Measurements from ENCODE around the gene FTO.
"Not testable (repeated sequence)": the region's sequence is repeated elsewhere in the genome, so short reads cannot be mapped to it uniquely, and the experiment has no call there.

The FTO gene

DNA sequence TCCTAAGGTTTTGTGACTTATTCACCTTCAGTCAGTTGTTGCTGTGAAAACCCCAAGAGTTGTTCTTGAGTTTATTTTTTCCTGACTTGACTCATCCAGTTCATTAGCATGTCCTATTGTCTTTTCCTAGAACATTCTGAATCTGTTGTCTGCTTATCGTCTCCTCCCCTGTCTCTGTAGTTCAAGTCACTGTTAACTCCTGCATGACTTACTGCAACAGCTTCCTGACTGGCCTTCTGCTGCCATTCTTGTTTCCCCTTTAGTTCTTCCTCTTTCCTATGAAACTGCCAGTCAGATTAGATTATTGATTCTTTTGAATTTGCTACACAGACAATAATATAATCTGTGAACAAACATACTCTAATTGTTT, 161.5 kb downstream of the FTO start:
- no peak for DNase-seq (ENCODE audit: low spot score)

DNA sequence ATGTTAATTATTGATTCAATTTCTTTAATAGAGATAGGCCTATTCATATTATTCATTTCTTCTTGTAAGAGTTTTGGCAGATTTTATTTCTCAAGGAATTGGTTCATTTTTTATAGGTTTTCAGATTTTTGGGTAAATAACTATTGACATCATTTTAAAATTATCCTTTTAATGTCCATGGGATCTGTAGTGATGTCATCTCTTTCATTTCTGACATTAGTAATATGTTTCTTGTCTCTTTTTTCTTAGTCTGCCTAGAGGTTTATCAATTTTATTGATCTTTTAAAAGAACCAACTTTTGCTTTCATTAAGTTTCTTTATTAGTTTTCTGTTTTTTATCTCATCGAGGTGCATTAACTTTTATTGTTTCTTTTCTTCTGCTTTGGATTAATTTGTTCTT, 162.6 kb downstream of the FTO start:
- DNase-seq (ENCODE audit: low spot score): no peak

DNA sequence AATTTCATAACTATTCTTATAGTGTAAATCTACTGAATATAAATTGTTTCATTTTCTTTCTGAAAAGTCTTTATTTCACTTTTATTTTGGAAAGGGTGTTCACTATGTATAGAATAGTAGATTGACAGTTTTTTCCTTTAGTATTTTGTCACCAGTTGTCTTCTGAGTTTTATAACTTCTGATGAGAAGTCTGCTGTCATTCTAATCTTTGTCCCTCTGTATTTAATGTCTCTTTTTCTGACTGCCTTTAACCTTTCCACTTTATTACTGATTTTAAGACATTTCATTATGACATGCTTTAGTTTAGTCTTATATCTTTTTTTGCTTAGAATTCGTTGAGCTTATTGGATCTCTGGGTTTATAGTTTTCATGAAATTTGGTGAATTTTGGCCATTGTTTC, 166.9 kb downstream of the FTO start:
- no peak for DNase-seq (ENCODE audit: low spot score)

DNA sequence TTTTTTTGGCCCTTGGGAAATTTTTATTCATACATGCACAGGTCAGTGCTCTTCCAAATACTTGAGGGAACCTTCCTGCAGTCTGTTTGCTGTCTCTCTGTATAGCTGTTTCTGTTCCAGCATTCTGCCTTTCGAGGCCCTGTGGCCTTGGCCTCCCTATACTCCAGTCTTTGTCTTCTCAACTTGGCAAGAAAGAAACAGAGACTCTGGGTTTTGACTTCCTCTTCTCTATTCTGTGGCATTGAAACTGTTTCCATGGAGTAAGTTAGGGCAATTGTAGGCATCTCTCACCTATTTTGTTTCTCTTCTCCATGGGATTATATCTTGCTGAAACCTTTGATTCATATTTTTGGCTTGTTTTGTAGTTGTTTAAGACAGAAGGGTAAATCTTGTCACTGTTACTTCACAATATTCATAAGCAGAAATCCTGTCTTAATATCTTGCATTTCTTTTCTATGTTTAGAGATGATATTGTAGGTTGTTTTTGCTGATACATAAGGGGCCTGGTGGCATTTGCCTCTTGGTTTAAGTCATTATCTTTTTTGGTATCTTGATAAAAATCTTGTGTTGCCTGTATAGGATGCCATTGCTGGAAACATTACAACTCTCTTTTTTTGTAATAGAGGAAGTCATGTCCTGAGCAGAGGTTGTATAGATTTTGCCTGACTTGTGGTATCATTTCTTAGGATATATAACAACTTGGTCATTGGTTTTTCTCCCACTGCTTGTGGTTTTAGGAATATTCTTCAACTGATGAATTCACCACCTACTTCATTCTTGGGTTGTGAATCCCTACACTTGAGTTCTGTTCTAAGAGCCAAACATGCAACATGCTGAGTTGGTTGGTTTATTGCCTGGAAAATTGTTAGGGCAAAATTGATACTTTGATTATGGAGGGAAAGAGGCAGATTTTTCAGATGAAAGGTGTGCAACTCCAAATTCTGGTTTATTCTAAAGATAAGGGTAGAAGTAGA, 168.6 kb downstream of the FTO start:
- DNase-seq (ENCODE audit: low spot score): no peak

DNA sequence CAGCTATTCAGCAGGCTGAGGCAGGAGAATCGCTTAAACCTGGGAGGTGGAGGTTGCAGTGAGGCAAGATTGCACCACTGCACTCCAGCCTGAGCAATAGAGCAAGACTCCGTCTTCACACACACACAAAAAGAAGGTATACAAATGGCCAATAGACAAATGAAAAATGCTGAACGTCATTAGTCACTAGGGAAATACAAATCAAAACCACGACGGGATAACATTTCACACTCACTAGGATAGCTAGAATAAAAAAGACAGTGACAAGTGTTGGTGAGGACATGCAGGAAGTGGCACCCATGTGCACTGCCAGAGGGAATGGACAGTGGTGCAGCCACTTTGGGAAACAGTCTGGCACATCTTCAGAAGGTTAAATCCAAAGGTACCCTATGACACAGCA, 172.9 kb downstream of the FTO start:
- no peak for DNase-seq (ENCODE audit: low spot score)

DNA sequence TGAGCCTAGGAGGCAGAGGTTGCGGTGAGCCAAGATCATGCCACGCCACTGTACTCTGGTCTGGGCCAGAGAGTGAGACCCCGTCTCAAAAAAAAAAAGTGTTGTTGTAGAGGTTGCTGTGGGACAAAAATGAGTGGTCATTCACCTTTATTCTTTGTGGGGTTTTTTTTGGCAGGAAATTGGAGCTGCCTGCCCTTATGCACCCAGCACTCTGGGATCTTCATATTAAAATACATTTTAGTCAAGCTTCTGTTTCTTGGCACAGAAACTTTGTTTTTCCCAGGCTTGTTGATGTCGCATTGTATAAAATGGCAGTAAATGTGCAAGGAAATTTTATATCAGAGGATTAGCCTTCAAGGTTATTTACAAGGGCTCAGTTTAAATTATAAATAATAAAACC, 174.3 kb downstream of the FTO start:
- DNase-seq (ENCODE audit: low spot score): no peak

DNA sequence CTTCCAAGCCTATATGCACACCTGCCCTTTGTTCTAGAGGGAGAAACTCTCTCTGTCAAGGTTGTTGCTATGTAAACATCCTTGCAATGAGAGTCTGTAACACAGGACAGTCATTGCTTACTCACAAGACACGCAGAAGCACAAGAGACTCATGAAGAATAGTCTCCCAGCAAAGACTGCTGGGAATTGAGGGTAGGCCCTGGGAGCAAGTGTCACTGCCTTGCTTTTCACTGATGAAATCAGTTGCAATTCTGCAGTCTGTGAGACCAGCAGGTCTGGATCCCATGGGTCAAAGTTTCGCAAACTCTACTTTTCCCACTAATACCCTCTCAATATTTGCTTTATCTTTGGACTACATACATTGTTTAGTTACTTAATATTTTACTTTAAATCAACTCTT, 177.4 kb downstream of the FTO start:
- DNase-seq (ENCODE audit: low spot score): peak; percentile 23

DNA sequence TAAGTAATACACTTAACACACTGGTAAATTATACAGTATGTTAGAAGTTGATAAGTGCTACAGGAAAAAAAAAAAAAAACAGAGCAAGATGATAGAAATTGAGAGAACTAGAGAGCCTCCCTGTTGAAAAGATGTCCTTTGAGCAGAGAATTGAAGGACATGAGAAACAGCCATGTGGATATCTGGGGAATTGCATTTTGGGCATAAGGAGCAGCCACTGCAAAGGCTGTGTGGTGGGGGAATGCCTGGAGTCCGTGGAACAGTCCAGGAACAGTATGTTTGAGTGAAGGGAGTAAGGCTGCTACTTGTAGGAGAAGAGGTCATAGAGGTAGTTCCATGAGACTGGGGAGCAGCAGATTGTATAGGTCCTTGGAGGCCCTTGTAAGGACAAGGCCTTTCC, 178.4 kb downstream of the FTO start:
- DNase-seq (ENCODE audit: low spot score): no peak

DNA sequence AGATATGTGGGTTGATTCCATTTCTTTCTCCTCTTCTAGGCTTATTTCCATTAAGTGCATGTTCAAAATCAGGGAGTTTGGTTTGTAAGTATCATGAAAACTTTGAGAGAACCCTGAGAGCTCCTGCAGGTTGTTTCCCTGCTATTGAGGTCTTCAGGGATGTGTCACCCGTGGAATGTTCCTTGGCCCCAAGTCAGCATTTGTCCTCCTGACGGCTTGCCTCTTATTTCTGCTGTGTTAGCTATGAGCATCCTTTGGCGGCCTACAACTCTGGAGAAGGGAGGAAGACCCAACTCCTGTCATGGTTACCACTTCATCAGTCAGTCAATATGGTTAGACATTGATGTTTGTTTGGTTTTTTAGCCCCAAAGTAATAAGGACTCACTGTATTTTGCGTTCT, 180.8 kb downstream of the FTO start:
- no peak for DNase-seq (ENCODE audit: low spot score)

DNA sequence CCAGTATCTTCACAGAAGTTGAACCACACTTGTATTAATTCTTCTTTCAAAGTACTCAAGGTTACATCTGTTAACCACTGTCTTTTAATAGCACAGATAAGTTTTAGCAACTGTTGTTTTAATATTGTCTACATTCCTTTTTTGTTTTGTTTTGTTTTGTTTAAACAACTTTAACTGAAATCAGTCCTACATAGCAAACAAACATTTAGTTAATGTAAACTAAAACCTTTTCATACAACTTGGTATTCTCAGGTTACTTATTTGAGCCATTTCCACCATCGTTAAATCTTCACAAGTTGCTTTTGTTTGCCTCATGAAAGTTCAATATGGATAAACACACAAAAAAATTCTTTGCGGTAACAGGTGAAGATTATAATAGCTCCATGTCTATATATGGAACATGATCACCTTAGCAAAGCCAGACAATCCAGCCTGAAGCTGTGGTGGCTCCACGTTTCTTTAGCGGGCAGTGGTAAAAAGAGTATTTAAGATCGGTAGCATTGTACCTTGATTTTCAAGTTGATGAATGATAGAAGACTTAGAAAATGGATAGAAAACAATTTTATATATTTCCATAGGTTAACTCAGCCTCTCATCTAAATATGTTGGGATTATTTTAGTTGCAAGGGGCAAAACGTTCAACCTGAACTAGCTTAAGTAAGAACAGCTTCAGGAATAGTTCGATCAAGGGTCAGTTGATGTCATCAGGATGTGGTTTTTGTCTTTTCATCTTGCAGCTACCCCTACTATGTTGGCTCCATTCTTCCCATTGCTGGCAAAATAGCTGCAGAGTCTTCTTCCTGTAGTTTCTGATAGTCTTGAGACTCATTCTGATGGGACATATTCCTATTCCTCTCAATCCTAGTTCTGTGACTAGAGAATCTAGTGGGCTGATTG, 182.8 kb downstream of the FTO start:
- DNase-seq (ENCODE audit: low spot score): no peak

DNA sequence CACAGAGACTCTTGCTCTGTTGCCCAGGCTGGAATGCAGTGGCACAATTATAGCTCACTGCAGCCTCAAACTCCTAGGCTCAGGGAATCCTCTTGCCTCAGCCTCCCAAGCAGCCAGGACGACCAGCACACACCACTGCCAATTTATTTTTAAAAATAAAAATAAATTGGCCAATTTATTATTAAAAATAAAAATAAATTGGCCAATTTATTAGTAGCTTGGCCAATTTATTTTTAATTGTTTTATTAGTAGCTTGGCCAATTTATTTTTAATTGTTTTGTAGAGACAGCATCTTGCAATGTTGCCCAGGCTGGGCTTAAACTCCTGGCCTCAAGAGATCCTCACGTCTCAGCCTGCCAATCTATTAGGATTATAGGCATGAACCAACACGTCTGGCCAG, 184.3 kb downstream of the FTO start:
- no peak for DNase-seq (ENCODE audit: low spot score)

DNA sequence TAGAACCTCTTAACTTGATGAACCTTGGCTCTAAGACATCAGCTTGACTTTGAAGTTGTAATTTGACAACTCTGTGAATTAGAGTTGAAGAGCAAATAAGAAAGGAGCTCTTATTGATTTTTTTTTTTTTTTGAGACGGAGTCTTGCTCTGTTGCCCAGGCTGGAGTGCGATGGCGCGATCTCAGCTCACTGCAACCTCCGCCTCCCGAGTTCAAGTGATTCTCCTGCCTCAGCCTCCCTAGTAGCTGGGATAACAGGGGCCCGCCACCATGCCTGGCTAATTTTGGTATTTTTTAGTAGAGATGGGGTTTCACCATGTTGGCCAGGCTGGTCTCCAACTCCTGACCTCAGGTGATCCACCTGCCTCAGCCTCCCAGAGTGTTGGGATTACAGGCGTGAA, 186.9 kb downstream of the FTO start:
- not testable (repeated sequence) for DNase-seq (ENCODE audit: low spot score)

DNA sequence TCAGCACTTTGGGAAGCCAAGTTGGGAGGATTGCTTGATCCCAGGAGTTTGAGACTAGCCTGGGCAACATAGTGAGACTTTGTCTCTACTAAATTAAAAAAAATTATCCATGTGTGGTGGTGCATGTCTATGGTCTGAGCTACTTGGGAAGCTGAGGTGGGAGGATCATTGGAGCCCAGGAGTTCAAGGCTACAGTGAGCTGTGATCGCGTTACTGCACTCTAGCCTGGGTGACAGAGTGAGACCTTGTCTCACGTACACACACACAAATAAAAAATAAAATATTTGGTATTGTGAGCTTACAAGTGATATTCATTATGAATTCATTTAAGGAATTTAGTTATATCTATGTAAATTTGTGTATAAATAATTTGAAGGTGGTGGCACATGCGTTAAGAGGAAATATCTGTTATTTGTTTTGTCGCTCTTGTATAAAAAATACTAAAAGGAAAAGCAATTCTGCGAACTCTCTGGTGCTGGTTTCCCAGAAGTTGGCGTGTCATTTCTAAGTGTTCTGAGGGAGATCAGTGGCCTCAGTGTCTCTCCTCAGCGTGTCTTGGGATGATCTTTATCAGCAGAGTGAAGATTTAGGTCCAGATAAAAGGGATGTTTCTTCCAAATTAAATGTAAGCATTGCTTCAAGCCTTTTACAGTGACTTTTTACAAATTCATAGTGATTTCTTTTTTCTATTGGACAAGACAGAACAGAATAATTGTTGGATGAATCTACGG, 187.6 kb downstream of the FTO start:
- no peak for DNase-seq (ENCODE audit: low spot score)

DNA sequence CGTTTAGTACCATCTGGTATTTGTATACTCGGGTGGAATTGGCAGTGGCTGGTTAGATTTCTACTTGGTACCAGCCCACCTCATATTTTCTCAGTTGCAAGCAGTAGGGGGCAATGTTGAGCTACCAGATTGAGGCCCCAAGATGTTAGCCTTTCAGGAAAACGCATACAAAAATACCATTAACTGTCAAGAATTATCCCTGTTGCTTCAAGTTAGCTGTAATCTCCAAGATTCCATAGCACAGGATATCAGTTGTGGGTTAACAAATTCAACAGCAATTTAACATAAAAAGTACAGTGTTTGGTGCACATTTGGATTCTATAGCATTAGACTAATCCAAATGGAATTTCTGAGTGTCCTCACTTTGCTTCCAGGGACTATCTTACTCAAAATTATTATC, 188.2 kb downstream of the FTO start:
- peak; percentile 14 for DNase-seq (ENCODE audit: low spot score)

DNA sequence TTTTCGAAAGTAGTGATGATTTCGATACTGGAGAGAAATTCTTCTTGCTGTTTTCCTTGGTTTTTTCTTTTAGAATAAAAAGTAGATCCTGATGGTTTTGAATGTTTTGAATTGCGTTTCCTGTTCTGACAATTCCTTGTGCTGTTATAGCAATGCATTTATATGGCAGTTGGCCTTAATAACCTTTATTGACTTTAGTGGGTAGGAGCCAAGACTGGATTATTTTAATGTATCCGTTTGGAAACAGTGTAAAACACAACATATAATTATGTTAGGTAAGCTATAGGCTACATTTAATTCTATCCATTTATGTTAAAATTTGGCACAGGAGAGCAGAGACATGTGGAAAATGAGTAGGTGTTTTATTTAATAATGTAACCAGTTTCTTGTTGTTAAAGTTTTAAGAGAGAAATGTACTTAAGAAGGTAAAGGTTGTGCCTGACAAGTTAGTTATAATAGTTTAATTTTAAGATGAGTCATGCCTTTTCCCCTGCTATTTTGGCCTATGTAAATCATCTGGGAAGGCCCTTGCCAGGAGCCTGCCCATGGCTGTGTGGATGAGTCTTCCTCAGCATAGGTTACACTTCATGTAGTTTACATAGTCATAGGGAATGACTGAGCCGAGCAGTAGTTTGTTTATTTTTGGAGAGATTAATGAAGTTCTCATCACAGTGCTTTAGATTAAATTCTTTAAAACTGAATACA, 189.9 kb downstream of the FTO start:
- no peak for DNase-seq (ENCODE audit: low spot score)

DNA sequence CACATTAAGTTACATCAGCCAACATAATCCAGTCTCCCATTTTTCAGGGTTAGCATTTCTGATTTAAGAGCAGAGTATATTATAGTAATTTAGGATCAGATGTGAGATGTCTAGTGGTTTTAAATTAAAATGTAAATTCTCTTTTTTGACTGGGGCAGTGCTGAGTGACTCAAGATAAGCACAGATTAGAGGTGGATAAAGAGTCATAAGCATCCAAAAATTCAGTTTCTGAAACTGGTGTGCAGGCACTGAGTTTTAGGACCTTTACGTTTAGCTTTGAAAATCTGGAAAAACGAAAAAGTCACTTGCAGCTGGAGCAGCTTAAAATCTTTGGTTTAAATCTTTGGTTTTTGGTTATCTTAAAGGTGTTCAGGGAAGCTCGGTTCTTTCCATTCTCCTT, 190.7 kb downstream of the FTO start:
- DNase-seq (ENCODE audit: low spot score): no peak

DNA sequence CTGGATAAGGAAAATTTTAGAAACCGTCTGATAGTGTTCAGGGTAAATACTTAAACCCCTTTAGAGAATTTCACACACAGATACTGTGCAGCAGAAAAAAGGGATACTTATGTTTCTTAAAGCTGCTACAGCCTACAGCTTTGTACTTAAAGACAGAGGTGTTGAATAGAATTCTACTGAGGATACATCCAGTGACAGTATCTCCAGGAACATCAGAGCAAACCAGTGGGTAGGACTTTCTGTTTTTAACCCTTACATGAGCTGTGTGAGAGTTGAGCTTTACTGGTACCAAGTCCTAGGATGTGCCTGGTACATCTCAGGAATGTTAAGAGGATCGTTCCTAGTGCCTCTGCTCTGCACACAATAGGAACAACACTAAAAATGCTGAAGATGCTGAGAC, 191.5 kb downstream of the FTO start:
- no peak for DNase-seq (ENCODE audit: low spot score)

DNA sequence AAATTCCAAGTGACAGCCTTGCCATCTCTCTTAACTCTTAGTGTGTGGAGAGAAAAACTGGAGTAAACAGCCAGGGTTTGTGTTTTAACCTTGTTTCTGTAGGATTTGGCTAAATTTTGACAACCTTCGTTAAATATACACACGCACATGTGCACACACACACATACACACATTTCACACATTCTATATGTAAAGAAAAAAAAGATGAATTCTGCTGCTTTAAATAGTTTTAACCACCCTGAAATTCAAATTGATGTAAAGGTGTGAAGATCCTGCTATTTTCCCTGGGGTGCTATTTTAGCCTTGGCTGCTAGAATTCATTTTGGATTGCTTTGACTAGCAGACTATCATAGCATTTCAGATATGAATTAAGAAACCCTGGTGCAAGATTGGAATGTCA, 191.9 kb downstream of the FTO start:
- DNase-seq (ENCODE audit: low spot score): no peak

DNA sequence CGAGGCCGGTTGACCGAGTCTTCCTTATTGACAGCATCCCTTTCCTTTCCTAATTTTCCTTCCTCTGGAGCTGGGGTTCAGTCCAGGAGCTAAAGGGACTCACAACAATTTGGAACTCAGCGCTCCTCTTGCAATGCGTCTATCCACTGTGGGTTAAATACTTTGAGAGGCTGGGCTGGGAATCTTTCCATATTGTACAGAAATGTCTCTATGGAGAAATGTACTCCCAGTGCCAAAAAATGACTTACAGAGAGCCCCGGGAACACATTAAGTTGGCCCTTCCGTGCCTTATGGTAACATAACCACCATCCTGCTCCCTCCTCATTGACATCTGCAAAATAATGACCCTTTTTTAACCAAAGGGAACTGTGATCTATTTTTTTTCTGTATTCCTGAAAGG, 192.8 kb downstream of the FTO start:
- DNase-seq (ENCODE audit: low spot score): no peak

DNA sequence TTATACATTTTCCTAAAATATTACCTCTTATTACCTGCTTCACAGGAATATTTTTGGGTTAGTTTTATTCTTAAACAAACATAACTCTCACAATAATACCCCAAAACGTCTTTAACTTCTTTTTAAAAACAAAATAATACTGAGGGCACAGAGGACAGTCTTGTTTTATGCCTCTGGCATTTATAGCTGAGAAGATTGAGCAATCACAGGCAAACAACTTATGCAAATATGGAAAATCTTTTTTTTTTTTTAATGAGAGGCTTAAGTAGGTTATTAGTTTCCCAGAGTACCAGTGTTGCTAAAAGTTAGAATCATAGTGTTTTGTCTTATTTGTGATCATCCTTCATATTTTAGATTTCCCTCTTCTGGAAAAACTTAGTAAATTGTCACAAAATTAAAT, 195.0 kb downstream of the FTO start:
- DNase-seq (ENCODE audit: low spot score): no peak

DNA sequence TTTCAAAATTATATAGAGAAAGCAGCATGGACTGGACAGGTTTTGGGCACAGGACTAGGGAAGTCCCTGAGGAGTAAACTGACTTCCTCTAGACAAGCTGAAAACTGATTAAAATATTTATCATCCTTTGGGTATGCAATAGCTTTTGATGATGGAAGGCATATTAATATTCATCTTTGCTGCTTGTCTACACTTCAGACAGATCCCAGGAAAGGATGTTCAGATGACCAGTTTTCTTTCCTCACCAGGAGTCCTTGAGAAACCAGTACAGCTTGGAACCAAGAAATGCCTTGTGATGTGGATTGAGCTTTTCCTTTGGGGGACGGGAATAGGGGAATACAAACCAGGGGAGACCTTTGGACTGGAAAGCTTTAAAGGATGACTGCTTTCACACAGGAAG, 195.5 kb downstream of the FTO start:
- DNase-seq (ENCODE audit: low spot score): no peak

DNA sequence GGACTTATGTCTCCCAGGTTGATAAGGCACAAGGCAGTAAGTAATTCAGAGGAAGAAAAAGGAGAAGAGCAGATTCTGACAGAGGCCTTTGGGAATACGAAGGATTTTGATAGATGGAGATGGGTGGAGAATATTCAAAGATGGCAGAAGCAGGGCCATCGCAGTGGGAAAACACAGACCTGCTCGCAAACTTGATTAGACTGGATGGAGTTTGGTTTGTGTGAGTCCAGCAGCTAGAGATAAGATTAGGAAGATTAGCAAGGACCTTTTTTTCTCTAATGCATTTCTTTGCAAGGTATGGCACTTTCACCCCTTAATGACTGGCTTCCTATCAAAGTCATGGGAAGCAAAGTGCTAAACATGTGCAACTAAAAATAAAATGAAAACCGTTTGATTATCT, 196.7 kb downstream of the FTO start:
- DNase-seq (ENCODE audit: low spot score): no peak
